ENCODE data around the gene KCTD16.

DNA sequence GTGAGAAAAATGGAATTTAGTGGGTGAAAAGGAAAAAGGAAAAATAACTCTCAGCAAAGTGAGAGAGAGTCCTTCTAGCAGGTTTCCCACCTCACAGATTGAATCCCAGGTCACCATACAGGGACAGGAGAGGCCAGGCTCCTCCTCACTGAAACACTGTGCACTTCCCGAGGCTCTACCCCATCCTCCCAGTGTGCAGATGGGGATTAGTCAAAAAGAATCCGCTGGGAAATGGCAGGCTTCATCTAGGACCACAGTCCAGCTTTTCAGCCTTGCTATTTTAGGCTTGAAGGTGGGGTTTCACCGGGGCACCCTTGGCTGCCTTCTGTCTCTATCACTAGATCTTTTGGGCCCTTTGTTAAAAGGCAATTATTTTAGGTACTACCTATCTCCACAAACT, 48.0 kb upstream of the KCTD16 start:
- TF ChIP-seq, protein P1, sequence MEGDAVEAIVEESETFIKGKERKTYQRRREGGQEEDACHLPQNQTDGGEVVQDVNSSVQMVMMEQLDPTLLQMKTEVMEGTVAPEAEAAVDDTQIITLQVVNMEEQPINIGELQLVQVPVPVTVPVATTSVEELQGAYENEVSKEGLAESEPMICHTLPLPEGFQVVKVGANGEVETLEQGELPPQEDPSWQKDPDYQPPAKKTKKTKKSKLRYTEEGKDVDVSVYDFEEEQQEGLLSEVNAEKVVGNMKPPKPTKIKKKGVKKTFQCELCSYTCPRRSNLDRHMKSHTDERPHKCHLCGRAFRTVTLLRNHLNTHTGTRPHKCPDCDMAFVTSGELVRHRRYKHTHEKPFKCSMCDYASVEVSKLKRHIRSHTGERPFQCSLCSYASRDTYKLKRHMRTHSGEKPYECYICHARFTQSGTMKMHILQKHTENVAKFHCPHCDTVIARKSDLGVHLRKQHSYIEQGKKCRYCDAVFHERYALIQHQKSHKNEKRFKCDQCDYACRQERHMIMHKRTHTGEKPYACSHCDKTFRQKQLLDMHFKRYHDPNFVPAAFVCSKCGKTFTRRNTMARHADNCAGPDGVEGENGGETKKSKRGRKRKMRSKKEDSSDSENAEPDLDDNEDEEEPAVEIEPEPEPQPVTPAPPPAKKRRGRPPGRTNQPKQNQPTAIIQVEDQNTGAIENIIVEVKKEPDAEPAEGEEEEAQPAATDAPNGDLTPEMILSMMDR (conservative IDR thresholded peaks at IDR 0.05 in 1 of 2, IDR thresholded peaks at IDR 0.05 in 1 of 2; ENCODE audit: extremely low read depth in 1 of 2, insufficient read depth in 1 of 2, low read depth in 1 of 2, low read length in 2 of 2): no peak
- TF ChIP-seq EZH2 (IDR thresholded peaks at IDR 0.05; ENCODE audit: borderline replicate concordance, low read length): no peak
